ENCODE data around the gene ARNT2. TPM values are rescaled to one million over a fixed set of nuclear protein-coding genes. Genes with fewer than 3 reads are reported as not detected.

The ARNT2 gene
- total RNA-seq, 1 donor from 2014 or later: 8.1 TPM

- Histone ChIP-seq H3K4me3 (no peak overlapping the region), H3K27ac (no peak overlapping the region), H3K9me3 (no peaks in the 10 kb centered on the region), H3K27me3 (no peaks in the 10 kb centered on the region), H3K36me3 (no peaks in the 10 kb centered on the region), H3K4me1 (no peaks in the 10 kb centered on the region)
- no peak for TF ChIP-seq POLR2AphosphoS5 (IDR thresholded peaks at IDR 0.05; ENCODE audit: insufficient read depth in 1 of 2, low read depth in 1 of 2)
- no peak for TF ChIP-seq CTCF (IDR thresholded peaks at IDR 0.05)
- TF ChIP-seq POLR2A (IDR thresholded peaks at IDR 0.05): no peak
- no peak for DNase-seq (ENCODE audit: extremely low spot score in 2 of 2)
- intact Hi-C loops (cut with DNase I): no loop called here
These were observed 20.2 kb downstream of the ARNT2 start for GRCh38 chr15:80424381-80424780.

GRCh38 chr15:80426316-80426715 lies 22.1 kb downstream of the ARNT2 start:
- no peak overlapping the region for H3K27ac ChIP-seq
- intact Hi-C loops (cut with DNase I): no loop called here
- H3K9me3 ChIP-seq: no peaks in the 10 kb centered on the region
- no peaks in the 10 kb centered on the region for H3K36me3 ChIP-seq
- TF ChIP-seq POLR2AphosphoS5 (IDR thresholded peaks at IDR 0.05; ENCODE audit: insufficient read depth in 1 of 2, low read depth in 1 of 2): no peak
- TF ChIP-seq POLR2A (IDR thresholded peaks at IDR 0.05): no peak
- TF ChIP-seq CTCF (IDR thresholded peaks at IDR 0.05): no peak
- H3K4me1 ChIP-seq: no peaks in the 10 kb centered on the region
- no peaks in the 10 kb centered on the region for H3K27me3 ChIP-seq
- no peak overlapping the region for H3K4me3 ChIP-seq
- no peak for DNase-seq (ENCODE audit: extremely low spot score in 2 of 2)

GRCh38 chr15:80429964-80430363 lies 25.8 kb downstream of the ARNT2 start:
- DNase-seq (ENCODE audit: extremely low spot score in 2 of 2): no peak
- no peak for TF ChIP-seq CTCF (IDR thresholded peaks at IDR 0.05)
- TF ChIP-seq POLR2AphosphoS5 (IDR thresholded peaks at IDR 0.05; ENCODE audit: insufficient read depth in 1 of 2, low read depth in 1 of 2): no peak
- TF ChIP-seq POLR2A (IDR thresholded peaks at IDR 0.05): no peak

GRCh38 chr15:80431635-80432344 lies 27.6 kb downstream of the ARNT2 start:
- Histone ChIP-seq H3K36me3 (no peaks in the 10 kb centered on the region), H3K27me3 (no peaks in the 10 kb centered on the region), H3K4me3 (no peak overlapping the region), H3K27ac (no peak overlapping the region), H3K4me1 (no peaks in the 10 kb centered on the region), H3K9me3 (no peaks in the 10 kb centered on the region)
- intact Hi-C loops (cut with DNase I): no loop called here
- no peak for TF ChIP-seq POLR2A (IDR thresholded peaks at IDR 0.05)
- TF ChIP-seq CTCF (IDR thresholded peaks at IDR 0.05): no peak
- no peak for TF ChIP-seq POLR2AphosphoS5 (IDR thresholded peaks at IDR 0.05; ENCODE audit: insufficient read depth in 1 of 2, low read depth in 1 of 2)
- no peak for DNase-seq (ENCODE audit: extremely low spot score in 2 of 2)

More at GRCh38 chr15:80429964-80430363, 25.8 kb downstream of the ARNT2 start:
- intact Hi-C loops (cut with DNase I): no loop called here
- H3K36me3 ChIP-seq: no peaks in the 10 kb centered on the region
- no peaks in the 10 kb centered on the region for H3K27me3 ChIP-seq
- H3K4me3 ChIP-seq: no peak overlapping the region
- H3K9me3 ChIP-seq: no peaks in the 10 kb centered on the region
- no peak overlapping the region for H3K27ac ChIP-seq
- no peaks in the 10 kb centered on the region for H3K4me1 ChIP-seq

- H3K27me3 ChIP-seq: no peaks in the 10 kb centered on the region
These were observed 28.1 kb downstream of the ARNT2 start for GRCh38 chr15:80432345-80432702.

More at GRCh38 chr15:80432345-80432702, 28.1 kb downstream of the ARNT2 start:
- no peak overlapping the region for H3K27ac ChIP-seq
- no peak for TF ChIP-seq POLR2AphosphoS5 (IDR thresholded peaks at IDR 0.05; ENCODE audit: insufficient read depth in 1 of 2, low read depth in 1 of 2)
- no peak for TF ChIP-seq POLR2A (IDR thresholded peaks at IDR 0.05)
- TF ChIP-seq CTCF (IDR thresholded peaks at IDR 0.05): no peak
- no peak overlapping the region for H3K4me3 ChIP-seq
- H3K4me1 ChIP-seq: no peaks in the 10 kb centered on the region
- no peak for DNase-seq (ENCODE audit: extremely low spot score in 2 of 2)
- no peaks in the 10 kb centered on the region for H3K36me3 ChIP-seq
- no peaks in the 10 kb centered on the region for H3K9me3 ChIP-seq
- intact Hi-C loops (cut with DNase I): no loop called here

Measured in vagina (tissue), 2 donors.